K562 (cell line): Measurements from ENCODE around the gene COMMD10. TPM values are rescaled to one million over a fixed set of nuclear protein-coding genes. Genes with fewer than 3 reads are reported as not detected.

ENCODE experiments used
- ATAC-seq: fragments of 200-7000 bp; cut with Tn5 transposase; 3 replicates; pipeline ENCODE4 v1.9.1; 2020; ENCODE audit warnings: moderate library complexity
- BruUV-seq: library from RNA; stranded (reverse); fragments of 400-500 nt; replicated peaks from 2 replicates; lab custom pipeline; 2021; lab: Mats Ljungman, UMichigan
- CTCF ChIA-PET: fragments of 300-600 bp; formaldehyde crosslinking; extraction: SDS; loops from one replicate; lab custom pipeline; 2021; ENCODE audit warnings: low intra/inter-chr PET ratio; lab: Yijun Ruan, JAX
- POLR2A ChIA-PET: fragments of 300-600, 350-650 bp; sonication (Branson Sonifier 250); formaldehyde crosslinking; extraction: SDS; loops from one replicate; lab custom pipeline; 2021; ENCODE audit warnings: antibody characterized with exemption, inconsistent platforms; lab: Yijun Ruan, JAX
- DNase-seq, 4 experiments: peaks; one replicate each; pipeline versions ENCODE4 v3.0.0 to v3.0.0-alpha.2; 2011 to 2018; ENCODE audit warnings: low spot score in 3 of 4, mixed read lengths in 3 of 4; ENCODE audit errors: extremely low read depth in 1 of 4
- FAIRE-seq: peaks from 2 replicates; lab custom pipeline; 2011; peaks lifted over from hg19 to GRCh38; lab: Jason Lieb, UNC
- H2AFZ ChIP-seq: 2 replicates; pipeline ENCODE4 v1.6.0; 2011; ENCODE audit warnings: low read depth, low read length, control low read depth, inconsistent platforms
- H3K27ac ChIP-seq: fragments of 200-600 bp; 3 replicates; pipeline ENCODE4 v1.8.0; 2011; ENCODE audit warnings: low read depth, mild to moderate bottlenecking, control low read depth, inconsistent platforms, low read length, moderate library complexity, mixed read lengths; ENCODE audit errors: extremely low read depth
- H3K27me3 ChIP-seq, 2 experiments: fragments of 300-600 bp in 1 of 2; 2 replicates in 1 of 2; 3 replicates in 1 of 2; pipeline versions ENCODE4 v1.6.0 to v1.8.0; 2011; ENCODE audit warnings: inconsistent platforms in 2 of 2, low read length in 2 of 2, mild to moderate bottlenecking in 1 of 2, mixed read lengths in 1 of 2, moderate library complexity in 1 of 2; ENCODE audit not compliant: control insufficient read depth in 2 of 2, insufficient read depth in 2 of 2
- H3K36me3 ChIP-seq: fragments of 300-600 bp; 3 replicates; pipeline ENCODE4 v1.8.0; 2011; ENCODE audit warnings: mild to moderate bottlenecking, low read length, inconsistent platforms; ENCODE audit not compliant: control insufficient read depth, insufficient read depth
- H3K4me1 ChIP-seq, 2 experiments: fragments of 200-600 bp in 1 of 2; replicated peaks in 1 of 2; 2 replicates in 1 of 2; 3 replicates in 1 of 2; pipeline versions ENCODE4 v1.5.1 to v1.8.0; 2011; ENCODE audit warnings: inconsistent platforms in 2 of 2, low read length in 2 of 2, mild to moderate bottlenecking in 1 of 2, mixed read lengths in 1 of 2, moderate library complexity in 1 of 2; ENCODE audit not compliant: control insufficient read depth in 2 of 2, insufficient read depth in 2 of 2
- H3K4me2 ChIP-seq: 2 replicates; pipeline ENCODE4 v1.6.1; 2011; ENCODE audit warnings: low read length, control low read depth, inconsistent platforms, mixed read lengths; ENCODE audit not compliant: insufficient read depth
- H3K4me3 ChIP-seq: fragments of 200-600 bp; sonication (generic), shearing (Covaris generic); 2 replicates; pipeline ENCODE4 v1.5.1; 2016; ENCODE audit warnings: control low read depth, inconsistent platforms
- H3K79me2 ChIP-seq: fragments of 200-600 bp; 3 replicates; pipeline ENCODE4 v1.8.0; 2011; ENCODE audit warnings: low read length, inconsistent platforms; ENCODE audit not compliant: control insufficient read depth, insufficient read depth
- H3K9ac ChIP-seq, 2 experiments: 2 replicates each; pipeline versions ENCODE4 v1.6.0 to v1.6.1; 2011; ENCODE audit warnings: low read depth in 2 of 2, low read length in 2 of 2, control low read depth in 1 of 2, inconsistent platforms in 1 of 2, mild to moderate bottlenecking in 1 of 2, mixed read lengths in 1 of 2; ENCODE audit not compliant: insufficient read depth in 1 of 2
- H3K9me1 ChIP-seq: one replicate; pipeline ENCODE4 v1.6.0; 2011; ENCODE audit warnings: inconsistent platforms, mild to moderate bottlenecking, low read length, moderate library complexity; ENCODE audit not compliant: control insufficient read depth, insufficient read depth
- H3K9me3 ChIP-seq: replicated peaks from 2 replicates; pipeline ENCODE4 v1.5.1; 2011; ENCODE audit warnings: low read depth, low read length, inconsistent platforms; ENCODE audit not compliant: control insufficient read depth, insufficient read depth
- H4K20me1 ChIP-seq: replicated peaks from 2 replicates; pipeline ENCODE4 v1.6.1; 2011; ENCODE audit warnings: low read length, inconsistent platforms, mixed read lengths; ENCODE audit not compliant: control insufficient read depth, insufficient read depth
- CBX2 ChIP-seq: fragments of 200-600 bp; sonication (generic); IDR thresholded peaks from one replicate; pipeline ENCODE4 v1.6.1; 2012; ENCODE audit warnings: mild to moderate bottlenecking, low read length, inconsistent platforms; ENCODE audit not compliant: insufficient read depth, poor library complexity, severe bottlenecking
- RBBP5 ChIP-seq: fragments of 200-600 bp; sonication (generic); IDR thresholded peaks from 2 replicates; pipeline ENCODE4 v1.6.1; 2012; ENCODE audit warnings: borderline replicate concordance, mild to moderate bottlenecking, low read length, control low read depth, inconsistent platforms; ENCODE audit not compliant: insufficient read depth, poor library complexity, severe bottlenecking
- THRB ChIP-seq: fragments of 450-650 bp; formaldehyde crosslinking; conservative IDR thresholded peaks from 2 replicates; pipeline ENCODE4 v1.4.0; 2022; ENCODE audit warnings: mild to moderate bottlenecking, missing genetic modification characterization
- ZNF134 ChIP-seq: fragments of 250-450 bp; sonication (Bioruptor Pico); conservative IDR thresholded peaks from 2 replicates; pipeline ENCODE4 v1.4.0; 2020
- WGBS: fragments of 100-300 bp; shearing (Covaris generic); methylation state at CpG from one replicate; pipeline ENCODE4 v1.1.6; 2016; ENCODE audit warnings: low coverage, mixed read lengths; ENCODE audit not compliant: insufficient coverage; ENCODE audit errors: missing lambda C conversion rate; 5-methylcytosine and 5-hydroxymethylcytosine counted together
- in situ Hi-C: fragments of 300-500 bp; cut with MboI; formaldehyde crosslinking; loops from 4 replicates; pipeline ENCODE4 v1.15.0; 2018; ENCODE audit warnings: inconsistent platforms, mixed read lengths
- intact Hi-C: fragments of 100-400 bp; cut with micrococcal nuclease; formaldehyde crosslinking; loops from 2 replicates; pipeline ENCODE4 v1.14.2; 2022
- polyA plus RNA-seq, 8 experiments: library from polyadenylated mRNA; depleted of rRNA in 4 of 8; stranded (reverse) in 5 of 8; unstranded in 3 of 8; fragments of >200 nt; fragmentation: Nextera tagmentation in 2 of 8; fragmentation: Illumina TruSeq in 1 of 8; extraction: Ambion mirVana in 2 of 8; extraction: Trizol in 1 of 8; gene quantifications; 2 replicates each; pipeline versions ENCODE4 v1.2.1 to v1.2.3, GENCODE V29; 2011 to 2014; ENCODE audit warnings: inconsistent platforms in 1 of 8, missing spikeins in 1 of 8
- total RNA-seq, 7 experiments: library from RNA; depleted of rRNA in 6 of 7; stranded (reverse); fragments of >200 nt in 6 of 7; fragmentation: Illumina TruSeq in 2 of 7; extraction: Trizol in 2 of 7; gene quantifications; 2 replicates each; pipeline versions ENCODE4 v1.2.1 to v1.2.3, GENCODE V29; 2011 to 2021; ENCODE audit warnings: low replicate concordance in 1 of 7
- TF ChIP-seq, protein P1 (sequence below): fragments of 250-450 bp; sonication (Bioruptor Pico); IDR thresholded peaks from 2 replicates; pipeline ENCODE4 v1.4.0; 2020; ENCODE audit warnings: mild to moderate bottlenecking, moderate library complexity

Gene COMMD10
- total and polyA plus RNA-seq, 9 of the 15 experiments (the other 6 are each of a cell fraction or from before 2014, with no cell fraction given) = 17.9 to 101 (median 28.0) TPM

DNA sequence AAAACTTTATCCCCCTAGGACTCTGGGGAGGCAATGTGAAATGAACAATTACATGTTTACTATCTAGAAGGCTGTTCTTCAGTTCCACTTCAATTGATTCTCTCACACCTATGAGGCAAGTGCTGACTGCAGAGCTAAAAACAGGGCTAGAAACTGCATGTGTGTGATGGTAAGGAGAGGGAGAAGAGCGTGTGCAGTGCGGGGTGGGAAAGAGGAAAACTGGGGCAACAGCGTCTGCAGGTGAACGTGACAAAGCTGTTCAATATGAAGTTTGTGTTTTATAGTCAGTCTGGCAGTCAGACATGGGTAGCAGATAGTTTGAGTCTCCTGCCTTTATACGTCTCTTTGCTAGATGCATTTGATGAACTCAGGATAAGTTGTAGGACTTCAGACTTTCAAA, 6.6 kb upstream of the COMMD10 start:
- H3K4me1 ChIP-seq = no peaks in the 10 kb centered on the region; a peak in 1 of 5 replicates
- intact Hi-C loops = no loop called here
- WGBS = 44% methylated on average over 5 of the region's 5 CpGs
- BruUV-seq = no TSS peak
- H3K79me2 ChIP-seq = no peaks in the 10 kb centered on the region; the same call in 2 of the 3 replicates
- no peak overlapping the region for H2AFZ ChIP-seq
- H3K9me1 ChIP-seq = no peaks in the 10 kb centered on the region
- no peak overlapping the region for H3K4me3 ChIP-seq
- H3K27me3 ChIP-seq = no peaks in the 10 kb centered on the region
- DNase-seq = no peak
- H3K9me3 ChIP-seq = no peaks in the 10 kb centered on the region
- H3K27ac ChIP-seq = no peak overlapping the region
- no peaks in the 10 kb centered on the region for H3K36me3 ChIP-seq
- no peak for FAIRE-seq
- in situ Hi-C loops = no loop called here
- TF ChIP-seq RBBP5 (no peak), THRB (CRISPR knock-in tag) (no peak), CBX2 (no peak), ZNF134 (CRISPR knock-in tag) (no peak)
- TF ChIP-seq, protein P1, sequence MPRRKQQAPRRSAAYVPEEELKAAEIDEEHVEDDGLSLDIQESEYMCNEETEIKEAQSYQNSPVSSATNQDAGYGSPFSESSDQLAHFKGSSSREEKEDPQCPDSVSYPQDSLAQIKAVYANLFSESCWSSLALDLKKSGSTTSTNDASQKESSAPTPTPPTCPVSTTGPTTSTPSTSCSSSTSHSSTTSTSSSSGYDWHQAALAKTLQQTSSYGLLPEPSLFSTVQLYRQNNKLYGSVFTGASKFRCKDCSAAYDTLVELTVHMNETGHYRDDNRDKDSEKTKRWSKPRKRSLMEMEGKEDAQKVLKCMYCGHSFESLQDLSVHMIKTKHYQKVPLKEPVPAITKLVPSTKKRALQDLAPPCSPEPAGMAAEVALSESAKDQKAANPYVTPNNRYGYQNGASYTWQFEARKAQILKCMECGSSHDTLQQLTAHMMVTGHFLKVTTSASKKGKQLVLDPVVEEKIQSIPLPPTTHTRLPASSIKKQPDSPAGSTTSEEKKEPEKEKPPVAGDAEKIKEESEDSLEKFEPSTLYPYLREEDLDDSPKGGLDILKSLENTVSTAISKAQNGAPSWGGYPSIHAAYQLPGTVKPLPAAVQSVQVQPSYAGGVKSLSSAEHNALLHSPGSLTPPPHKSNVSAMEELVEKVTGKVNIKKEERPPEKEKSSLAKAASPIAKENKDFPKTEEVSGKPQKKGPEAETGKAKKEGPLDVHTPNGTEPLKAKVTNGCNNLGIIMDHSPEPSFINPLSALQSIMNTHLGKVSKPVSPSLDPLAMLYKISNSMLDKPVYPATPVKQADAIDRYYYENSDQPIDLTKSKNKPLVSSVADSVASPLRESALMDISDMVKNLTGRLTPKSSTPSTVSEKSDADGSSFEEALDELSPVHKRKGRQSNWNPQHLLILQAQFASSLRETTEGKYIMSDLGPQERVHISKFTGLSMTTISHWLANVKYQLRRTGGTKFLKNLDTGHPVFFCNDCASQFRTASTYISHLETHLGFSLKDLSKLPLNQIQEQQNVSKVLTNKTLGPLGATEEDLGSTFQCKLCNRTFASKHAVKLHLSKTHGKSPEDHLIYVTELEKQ = no peak
- H3K9ac ChIP-seq = no peak overlapping the region
- no peak for ATAC-seq
- no peaks in the 10 kb centered on the region for H4K20me1 ChIP-seq
- POLR2A ChIA-PET = no interaction called here
- H3K4me2 ChIP-seq = no peak overlapping the region
- CTCF ChIA-PET = no interaction called here
